Muscle layer of colon (tissue), 2 donors: ENCODE data around the gene ST6GALNAC3.

ENCODE experiments used
- H3K27ac ChIP-seq: one replicate; pipeline ENCODE4 v1.7.0; 2013; ENCODE audit warnings: low read depth, mild to moderate bottlenecking, low read length, moderate library complexity
- H3K27me3 ChIP-seq, 2 donors: one replicate each; pipeline ENCODE4 v1.7.0; 2013; ENCODE audit warnings: low read length in 2 of 2, mild to moderate bottlenecking in 2 of 2; ENCODE audit not compliant: insufficient read depth in 2 of 2, control insufficient read depth in 1 of 2
- H3K36me3 ChIP-seq: one replicate; pipeline ENCODE4 v1.7.0; 2013; ENCODE audit warnings: mild to moderate bottlenecking, low read length; ENCODE audit not compliant: insufficient read depth
- H3K4me1 ChIP-seq: one replicate; pipeline ENCODE4 v1.7.0; 2013; ENCODE audit warnings: mild to moderate bottlenecking, low read length; ENCODE audit not compliant: insufficient read depth
- H3K4me3 ChIP-seq, 2 donors: one replicate each; pipeline ENCODE4 v1.7.0; 2013; ENCODE audit warnings: low read length in 2 of 2, low read depth in 1 of 2, mild to moderate bottlenecking in 1 of 2, moderate library complexity in 1 of 2
- H3K9ac ChIP-seq: one replicate; pipeline ENCODE4 v1.7.0; 2013; ENCODE audit warnings: low read length
- H3K9me3 ChIP-seq: one replicate; pipeline ENCODE4 v1.7.0; 2013; ENCODE audit warnings: mild to moderate bottlenecking, low read length
- donor health status: abdominal sarcoma.
- donor health status: Adenocarcinoma of cecum.

ST6GALNAC3 gene

DNA sequence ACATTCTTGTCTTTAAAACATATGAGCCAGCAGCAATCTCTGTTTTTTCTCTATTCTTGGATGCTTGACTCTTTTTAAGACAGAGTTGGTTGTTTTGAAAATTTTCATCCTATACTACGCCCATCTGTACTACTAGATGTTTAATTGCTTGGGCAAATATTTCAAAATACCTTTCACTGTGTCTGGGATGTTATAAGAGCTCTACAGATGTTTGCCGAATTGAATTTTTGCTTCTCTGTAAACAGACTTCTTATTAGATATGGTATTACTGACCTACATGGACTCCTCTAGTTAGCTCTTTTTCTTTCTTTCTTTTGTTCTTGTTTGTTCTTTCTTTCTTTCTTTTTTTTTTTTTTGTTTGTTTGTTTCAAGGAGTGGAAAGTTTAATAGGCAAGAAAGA lies 345.1 kb downstream of the ST6GALNAC3 start:
- Histone ChIP-seq H3K27ac (no peak overlapping the region), H3K36me3 (no peaks in the 10 kb centered on the region)

DNA sequence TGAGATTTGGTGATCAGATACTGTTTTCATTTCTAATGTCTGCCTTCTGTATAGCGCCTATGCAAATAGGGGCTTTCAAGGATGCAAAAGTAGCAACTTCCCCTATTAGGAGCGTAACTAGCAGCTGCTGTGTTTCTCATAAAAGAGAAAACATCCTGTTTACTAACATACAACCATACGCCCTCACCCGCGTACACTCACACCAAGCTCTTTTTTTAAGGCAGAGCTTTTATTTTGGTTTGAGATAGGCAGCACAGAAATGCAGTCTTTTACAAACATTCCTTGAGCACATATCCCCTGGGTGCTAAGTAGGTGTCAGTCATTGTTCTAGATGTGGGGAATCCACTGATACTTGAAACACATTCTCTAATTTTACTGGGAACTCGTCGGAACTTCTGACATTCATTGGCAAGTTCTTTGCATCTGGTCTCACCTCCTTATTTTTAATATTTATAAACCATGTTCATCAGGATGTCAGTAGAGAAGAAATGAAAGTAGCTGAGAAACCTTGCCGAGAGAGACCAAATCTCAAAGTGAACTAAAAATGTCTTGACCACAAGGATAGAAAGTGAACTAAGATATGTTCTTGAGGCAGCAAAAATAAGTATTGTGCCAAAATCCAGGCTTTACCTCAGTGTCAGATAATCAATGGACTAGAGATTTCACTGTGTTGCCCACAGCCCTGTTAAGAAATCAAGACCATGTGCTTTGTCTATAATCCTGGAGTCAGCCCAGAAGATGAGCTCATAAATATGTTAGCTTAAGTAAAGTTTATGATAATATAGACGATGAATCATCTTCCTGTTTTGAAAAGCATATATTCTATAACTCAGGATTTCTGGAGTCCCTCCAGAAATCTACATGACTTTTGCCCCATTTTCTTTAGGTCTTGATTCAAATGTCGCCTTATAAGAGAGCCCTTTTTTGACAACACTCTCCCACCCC lies 350.9 kb downstream of the ST6GALNAC3 start:
- Histone ChIP-seq H3K9me3 (no peaks in the 10 kb centered on the region), H3K9ac (no peak overlapping the region), H3K27me3 (no peaks in the 10 kb centered on the region), H3K4me1 (no peaks in the 10 kb centered on the region), H3K36me3 (no peaks in the 10 kb centered on the region), H3K27ac (no peak overlapping the region), H3K4me3 (no peak overlapping the region)

More for the DNA sequence above, 345.1 kb downstream of the ST6GALNAC3 start:
- H3K27me3 ChIP-seq = no peaks in the 10 kb centered on the region
- H3K9me3 ChIP-seq = no peaks in the 10 kb centered on the region
- no peaks in the 10 kb centered on the region for H3K4me1 ChIP-seq
- no peak overlapping the region for H3K4me3 ChIP-seq
- no peak overlapping the region for H3K9ac ChIP-seq

DNA sequence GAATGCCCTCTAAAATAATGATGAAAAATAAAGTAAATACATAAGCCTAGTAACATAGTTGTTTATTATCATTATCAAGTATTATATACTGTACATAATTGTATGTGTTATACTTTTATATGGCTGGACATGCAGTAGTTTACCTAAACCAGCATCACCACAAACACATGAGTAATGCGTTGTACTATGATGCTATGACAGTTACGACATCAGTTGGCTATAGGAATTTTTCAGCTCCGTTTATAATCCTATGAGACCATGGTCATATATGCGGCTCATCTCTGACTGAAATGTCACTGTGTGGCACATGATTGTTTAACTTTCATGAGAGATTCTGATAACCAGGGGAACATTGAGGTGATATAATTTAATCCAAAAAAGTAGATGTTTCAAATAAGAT lies 352.1 kb downstream of the ST6GALNAC3 start:
- no peak overlapping the region for H3K27ac ChIP-seq
- H3K4me3 ChIP-seq = no peak overlapping the region
- no peak overlapping the region for H3K9ac ChIP-seq
- H3K36me3 ChIP-seq = no peaks in the 10 kb centered on the region
- H3K4me1 ChIP-seq = no peaks in the 10 kb centered on the region
- H3K9me3 ChIP-seq = no peaks in the 10 kb centered on the region
- no peaks in the 10 kb centered on the region for H3K27me3 ChIP-seq

DNA sequence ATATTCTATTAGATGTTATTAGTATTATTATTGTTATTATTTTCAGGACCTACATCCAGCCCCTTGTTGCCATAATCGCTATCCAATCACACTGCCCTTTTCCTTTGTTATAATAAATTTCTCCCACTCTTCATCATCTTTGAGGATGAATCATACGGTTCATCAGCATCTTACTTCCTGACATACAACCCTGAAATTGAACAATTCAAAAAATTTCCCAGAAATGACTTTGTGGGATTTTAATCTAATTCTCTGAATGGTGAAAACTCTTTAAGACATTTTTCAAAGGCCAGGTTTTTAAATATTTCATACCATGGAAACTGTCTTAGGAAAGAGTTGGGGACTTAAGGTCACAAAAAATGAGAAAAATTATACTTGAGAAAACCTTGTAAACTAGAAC lies 353.5 kb downstream of the ST6GALNAC3 start:
- Histone ChIP-seq H3K4me1 (no peaks in the 10 kb centered on the region), H3K9me3 (no peaks in the 10 kb centered on the region), H3K9ac (no peak overlapping the region), H3K27me3 (no peaks in the 10 kb centered on the region), H3K27ac (no peak overlapping the region), H3K36me3 (no peaks in the 10 kb centered on the region), H3K4me3 (no peak overlapping the region)

DNA sequence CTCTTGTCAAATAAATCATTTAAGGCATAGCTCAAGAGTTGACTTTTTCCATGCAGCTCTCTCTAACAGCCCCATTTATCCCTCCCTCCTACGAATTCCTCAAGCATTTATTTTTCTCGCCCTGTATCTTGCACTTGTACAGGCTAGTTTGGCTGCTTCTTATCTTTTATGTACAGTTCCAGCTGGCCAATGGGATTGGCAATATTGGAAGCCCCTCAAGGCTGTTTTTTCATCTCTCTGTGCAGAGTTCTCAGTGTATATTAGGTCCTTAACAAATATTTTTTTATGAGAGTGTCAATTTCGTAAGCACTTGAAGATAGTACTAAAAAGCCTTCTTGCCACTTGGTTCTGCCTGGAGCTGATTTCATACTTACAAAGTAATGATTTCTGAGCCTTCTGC lies 356.0 kb downstream of the ST6GALNAC3 start:
- Histone ChIP-seq H3K4me3 (no peak overlapping the region), H3K27ac (no peak overlapping the region)

DNA sequence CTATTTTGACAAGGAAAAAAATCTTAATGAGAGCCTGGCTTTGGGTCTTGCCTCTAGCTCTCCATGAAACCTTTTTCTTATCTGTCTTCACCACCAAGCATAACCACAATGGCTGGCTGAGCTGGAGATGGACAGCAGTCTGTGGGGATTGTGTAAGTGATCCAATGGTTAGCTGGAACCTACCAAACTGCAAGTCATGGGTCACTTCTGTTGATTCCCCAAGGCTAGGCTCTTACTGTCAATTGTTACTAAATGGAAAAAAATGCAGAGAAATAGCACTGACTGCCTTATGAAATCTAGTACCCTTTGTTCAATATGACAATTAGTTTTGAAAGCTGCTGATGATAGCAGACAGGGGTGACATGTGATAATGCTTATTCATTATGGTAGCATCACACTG lies 359.0 kb downstream of the ST6GALNAC3 start:
- H3K9me3 ChIP-seq = no peaks in the 10 kb centered on the region
- H3K27ac ChIP-seq = no peak overlapping the region
- peaks cover 5% of the 10 kb centered on the region for H3K4me1 ChIP-seq
- no peaks in the 10 kb centered on the region for H3K36me3 ChIP-seq
- no peaks in the 10 kb centered on the region for H3K27me3 ChIP-seq
- no peak overlapping the region for H3K9ac ChIP-seq
- H3K4me3 ChIP-seq = no peak overlapping the region

More for the DNA sequence above, 356.0 kb downstream of the ST6GALNAC3 start:
- Histone ChIP-seq H3K27me3 (no peaks in the 10 kb centered on the region), H3K9me3 (no peaks in the 10 kb centered on the region), H3K36me3 (no peaks in the 10 kb centered on the region), H3K4me1 (peaks cover 5% of the 10 kb centered on the region), H3K9ac (no peak overlapping the region)

DNA sequence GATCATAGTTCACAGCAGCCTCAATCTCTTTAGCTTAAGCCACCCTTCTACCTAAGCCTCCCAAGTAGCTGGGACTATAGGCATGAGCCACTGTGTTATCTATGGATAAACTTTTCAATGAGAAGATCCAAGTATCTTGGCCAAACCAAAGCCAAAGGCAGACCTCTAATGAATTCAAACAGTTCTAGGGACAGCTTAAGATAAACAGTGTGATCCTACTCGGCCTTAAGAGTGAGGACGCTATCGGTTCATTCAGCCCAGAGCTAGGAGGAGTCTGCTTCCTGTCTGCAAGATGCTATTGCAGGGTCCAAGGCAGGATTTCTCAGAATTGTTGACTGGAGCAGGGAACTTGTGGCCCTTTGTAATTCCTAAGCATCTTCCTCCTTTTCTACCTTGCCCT lies 368.7 kb downstream of the ST6GALNAC3 start:
- no peak overlapping the region for H3K9ac ChIP-seq
- no peak overlapping the region for H3K27ac ChIP-seq
- no peaks in the 10 kb centered on the region for H3K36me3 ChIP-seq
- H3K27me3 ChIP-seq = no peaks in the 10 kb centered on the region
- H3K9me3 ChIP-seq = no peaks in the 10 kb centered on the region
- H3K4me1 ChIP-seq = no peaks in the 10 kb centered on the region
- no peak overlapping the region for H3K4me3 ChIP-seq

DNA sequence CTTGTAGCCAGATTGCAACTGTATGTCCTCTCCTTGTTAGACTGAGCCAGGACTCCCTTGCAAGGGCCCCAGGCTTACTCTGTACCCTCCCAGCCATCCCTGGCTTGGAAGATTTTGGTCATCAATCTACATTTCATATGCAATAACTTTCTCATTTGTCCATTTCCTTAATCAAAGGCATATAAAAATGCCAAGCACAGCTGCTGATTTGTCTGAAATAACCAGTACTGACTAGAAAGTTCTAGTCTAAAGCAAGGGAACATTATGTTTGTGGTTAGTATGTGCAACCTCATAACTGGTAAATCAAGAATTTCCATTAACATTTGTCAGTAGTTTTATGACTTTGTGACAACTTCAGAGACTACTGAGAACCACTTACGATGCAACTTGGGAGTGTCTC lies 370.2 kb downstream of the ST6GALNAC3 start:
- H3K27ac ChIP-seq = no peak overlapping the region

DNA sequence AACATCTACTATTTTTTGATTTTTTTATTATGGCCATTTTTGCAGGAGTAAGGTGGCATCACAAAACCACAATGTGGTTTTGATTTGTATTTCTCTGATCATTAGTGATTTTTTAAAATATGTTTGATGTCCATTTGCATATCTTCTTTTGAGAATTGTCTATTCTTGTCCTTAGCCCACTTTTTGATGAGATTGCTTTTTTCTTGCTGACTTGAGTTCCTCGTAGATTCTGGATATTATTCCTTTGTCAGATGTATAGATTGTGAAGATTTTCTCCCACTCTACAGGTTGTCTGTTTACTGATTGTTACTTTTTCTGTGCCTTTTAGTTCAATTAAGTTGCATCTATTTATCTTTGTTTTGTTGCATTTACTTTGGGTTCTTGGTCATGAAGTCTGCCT lies 375.7 kb downstream of the ST6GALNAC3 start:
- Histone ChIP-seq H3K9me3 (no peaks in the 10 kb centered on the region), H3K4me1 (no peaks in the 10 kb centered on the region), H3K9ac (no peak overlapping the region), H3K4me3 (no peak overlapping the region), H3K36me3 (no peaks in the 10 kb centered on the region), H3K27ac (no peak overlapping the region), H3K27me3 (no peaks in the 10 kb centered on the region)

More for the DNA sequence above, 370.2 kb downstream of the ST6GALNAC3 start:
- no peaks in the 10 kb centered on the region for H3K4me1 ChIP-seq
- no peak overlapping the region for H3K9ac ChIP-seq
- H3K27me3 ChIP-seq = no peaks in the 10 kb centered on the region
- H3K4me3 ChIP-seq = no peak overlapping the region
- no peaks in the 10 kb centered on the region for H3K9me3 ChIP-seq
- H3K36me3 ChIP-seq = no peaks in the 10 kb centered on the region

DNA sequence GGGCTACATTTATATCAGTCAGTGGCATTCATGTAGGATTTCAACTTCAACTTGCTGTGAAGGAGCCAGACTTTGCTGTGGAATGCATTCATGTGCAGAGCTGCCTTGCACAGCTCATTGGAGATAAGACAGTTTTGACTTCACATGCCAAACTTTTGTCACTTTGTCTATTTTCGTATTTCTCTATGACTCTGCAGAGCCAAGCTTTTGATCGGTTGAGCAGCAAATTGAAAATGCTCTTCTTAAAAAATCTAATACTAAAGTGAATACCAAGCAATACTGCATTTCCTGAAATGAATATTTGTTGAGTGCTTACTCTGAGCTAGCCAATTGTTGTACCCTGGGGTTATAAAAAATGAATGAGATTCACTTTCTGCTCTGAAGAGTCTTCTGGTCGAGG lies 388.7 kb downstream of the ST6GALNAC3 start:
- no peaks in the 10 kb centered on the region for H3K9me3 ChIP-seq
- H3K27me3 ChIP-seq = no peaks in the 10 kb centered on the region
- H3K4me3 ChIP-seq = no peak overlapping the region
- no peak overlapping the region for H3K9ac ChIP-seq
- H3K4me1 ChIP-seq = no peaks in the 10 kb centered on the region
- no peak overlapping the region for H3K27ac ChIP-seq
- no peaks in the 10 kb centered on the region for H3K36me3 ChIP-seq

DNA sequence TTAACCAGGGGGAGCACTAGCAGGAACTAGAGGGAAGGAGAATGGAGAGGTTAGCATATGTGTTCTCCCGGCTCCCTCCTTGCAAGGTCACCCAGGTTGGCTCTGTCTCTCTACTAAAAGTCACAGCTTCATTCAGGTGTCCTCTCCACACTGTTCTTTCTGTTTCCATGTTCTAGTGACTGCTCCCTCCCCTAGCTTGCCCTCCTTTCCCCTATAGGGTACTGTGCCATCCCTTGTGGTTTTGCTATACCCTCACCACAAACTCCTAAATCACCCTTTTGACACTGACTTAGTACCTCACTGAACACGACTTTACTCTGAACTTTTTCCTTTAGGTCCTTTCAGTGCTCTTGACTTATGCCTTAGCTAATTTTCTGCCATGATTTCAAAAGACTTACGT lies 389.3 kb downstream of the ST6GALNAC3 start:
- no peaks in the 10 kb centered on the region for H3K36me3 ChIP-seq
- H3K27me3 ChIP-seq = no peaks in the 10 kb centered on the region
- no peak overlapping the region for H3K4me3 ChIP-seq
- no peak overlapping the region for H3K27ac ChIP-seq
- no peaks in the 10 kb centered on the region for H3K4me1 ChIP-seq
- H3K9ac ChIP-seq = no peak overlapping the region
- no peaks in the 10 kb centered on the region for H3K9me3 ChIP-seq

DNA sequence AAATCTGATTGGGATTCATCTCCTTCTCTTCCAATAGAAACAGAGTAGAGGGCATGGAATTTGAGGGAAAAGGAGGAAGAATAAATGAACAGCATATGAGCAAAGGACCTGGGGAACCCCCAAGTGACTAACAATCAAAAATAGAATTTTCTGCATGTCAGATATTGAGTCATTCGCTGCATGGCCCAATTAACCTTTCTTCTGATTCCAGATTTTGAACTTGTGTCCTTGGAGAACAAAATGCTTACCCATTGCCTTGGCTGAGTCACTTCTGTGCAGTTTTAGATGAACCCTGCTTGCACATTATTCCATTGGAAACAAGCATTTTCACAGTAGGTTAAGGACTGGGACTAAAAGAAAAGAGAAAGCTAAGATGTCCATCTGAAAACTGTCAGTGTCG lies 390.5 kb downstream of the ST6GALNAC3 start:
- no peaks in the 10 kb centered on the region for H3K27me3 ChIP-seq
- H3K9ac ChIP-seq = no peak overlapping the region
- H3K36me3 ChIP-seq = no peaks in the 10 kb centered on the region
- H3K27ac ChIP-seq = no peak overlapping the region
- no peak overlapping the region for H3K4me3 ChIP-seq
- H3K4me1 ChIP-seq = no peaks in the 10 kb centered on the region
- no peaks in the 10 kb centered on the region for H3K9me3 ChIP-seq
